GM21576 (cell line): ENCODE data around the gene EIF1AX.
A peak's percentile ranks its signal among the peaks of the same experiment; 100 is the strongest.

ENCODE experiments used
- ATAC-seq: cut with Tn5 transposase; IDR thresholded peaks from one replicate; pipeline ENCODE4 v1.9.1; 2021; ENCODE audit warnings: mild to moderate bottlenecking, moderate library complexity; ENCODE audit not compliant: unreplicated experiment

The EIF1AX gene

DNA sequence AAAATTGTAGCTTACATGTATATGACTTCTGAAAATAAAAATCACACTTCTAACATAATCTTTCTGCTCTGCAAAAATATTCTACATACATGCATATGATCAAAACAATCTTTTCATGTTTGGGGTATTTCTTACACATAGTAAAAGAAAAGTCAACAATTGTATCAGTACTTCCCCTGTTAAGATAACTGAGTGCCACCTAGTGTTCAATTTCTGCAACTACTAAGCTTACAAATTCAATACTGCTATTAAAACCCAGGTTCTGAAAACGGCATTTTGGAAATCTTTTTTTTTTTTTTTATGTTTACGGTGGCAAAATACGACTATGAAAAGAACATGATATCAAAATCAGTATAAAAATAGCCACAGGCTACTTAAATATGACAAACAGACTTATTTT lies 14.2 kb downstream of the EIF1AX start:
- peak; percentile 69 for ATAC-seq

DNA sequence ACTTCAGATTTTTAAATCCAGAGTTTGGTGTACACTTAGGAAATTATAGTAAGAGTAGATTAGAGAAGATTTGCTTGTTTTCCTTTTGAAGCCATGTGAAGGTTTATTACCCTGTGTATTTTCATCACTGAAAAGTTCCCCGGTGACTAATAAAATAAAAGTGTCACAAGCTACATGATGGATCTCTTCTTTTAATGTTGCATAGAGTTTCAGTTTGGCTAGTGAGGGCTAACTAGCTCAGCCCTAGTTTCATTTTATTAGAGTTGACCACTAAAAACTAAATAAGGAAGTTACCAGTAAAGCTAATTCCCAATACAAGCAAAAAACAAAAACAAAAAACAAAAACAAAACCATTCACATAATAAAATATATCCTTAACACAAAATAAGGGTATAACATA lies 14.8 kb downstream of the EIF1AX start:
- peak; percentile 62 for ATAC-seq

DNA sequence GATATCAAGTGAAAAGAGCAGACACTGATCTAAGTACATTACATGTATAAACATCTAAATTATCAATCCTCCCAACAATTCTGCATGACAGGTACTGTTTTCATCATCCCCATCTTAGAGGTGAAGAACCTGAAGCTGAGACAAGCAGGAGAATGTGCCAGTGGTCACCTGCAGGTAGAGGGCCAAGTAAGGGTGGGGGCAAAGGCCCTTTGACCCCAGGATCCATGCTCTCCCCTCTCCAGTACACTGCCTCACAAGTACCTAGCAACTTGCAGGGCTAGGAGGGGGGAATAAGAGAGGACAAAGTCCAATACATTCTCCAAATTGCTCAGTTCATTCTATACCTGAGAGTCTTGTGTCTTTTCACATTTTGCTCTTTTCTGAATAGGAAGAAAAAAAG lies 16.7 kb downstream of the EIF1AX start:
- ATAC-seq = no peak

DNA sequence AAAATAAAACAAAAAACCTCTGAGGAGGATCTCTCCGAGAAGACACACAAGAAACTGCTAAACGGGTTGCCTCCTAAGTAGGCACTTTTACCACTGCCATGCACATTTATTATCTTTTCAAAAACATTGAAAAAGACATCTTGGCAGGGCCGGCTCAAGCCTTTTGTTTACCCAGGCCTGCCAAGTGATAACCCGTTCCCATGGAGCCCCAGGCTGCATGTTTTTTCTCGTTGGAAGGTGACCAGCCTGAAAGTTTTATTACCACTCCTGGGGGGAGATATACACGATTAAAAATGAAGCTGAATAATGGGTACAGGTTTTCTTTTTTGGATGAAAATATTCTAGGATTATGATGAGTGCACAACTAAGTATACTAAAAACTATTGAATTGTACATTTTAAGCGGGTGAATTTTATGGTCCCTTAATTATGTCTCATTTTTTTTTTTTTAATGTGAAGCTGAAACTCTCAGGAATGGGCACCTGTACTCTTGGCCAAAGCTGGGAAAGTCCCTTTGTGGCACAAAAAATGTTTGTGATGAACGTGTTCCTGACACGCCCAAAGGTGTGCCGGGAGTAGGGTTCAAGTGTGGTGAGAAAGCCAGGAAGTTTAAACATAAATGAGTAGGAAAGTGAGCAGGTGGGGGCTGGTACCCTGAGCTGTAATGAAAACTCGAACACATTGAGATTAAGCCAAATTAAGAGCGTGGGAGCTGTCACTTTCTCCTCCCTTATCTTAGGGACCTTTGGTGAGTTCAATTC lies 23.4 kb downstream of the EIF1AX start:
- no peak for ATAC-seq

DNA sequence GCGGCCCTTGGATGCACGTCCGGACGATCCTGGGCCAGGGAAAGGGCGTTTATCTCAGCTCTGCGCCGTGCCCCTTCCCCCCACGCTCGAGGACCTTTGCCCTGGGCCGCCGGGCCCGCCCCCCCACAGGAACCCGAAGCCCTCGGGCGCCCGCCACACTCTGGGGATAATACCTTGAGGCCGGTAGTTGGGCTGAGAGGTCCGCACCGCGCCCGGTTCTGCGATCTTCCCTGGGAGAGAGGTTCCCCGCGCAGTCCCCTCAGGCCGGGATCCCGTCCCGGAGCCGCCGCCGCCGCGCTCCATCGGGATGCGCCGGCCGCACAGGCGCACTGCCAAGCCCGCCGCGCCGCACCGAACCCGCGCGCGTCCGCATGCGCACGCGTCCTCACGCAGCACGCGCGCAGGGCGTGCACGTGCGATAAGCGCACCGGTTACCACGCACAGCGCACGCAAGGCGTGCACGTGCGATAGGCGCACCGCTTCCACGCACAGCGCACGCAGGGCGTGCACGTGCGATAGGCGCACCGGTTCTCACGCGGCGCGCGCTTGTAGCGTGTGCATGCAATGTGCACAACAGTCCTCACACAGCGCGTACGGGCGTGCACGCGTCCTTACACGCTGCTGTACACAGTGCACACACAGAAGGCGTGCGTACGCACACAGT lies 24.9 kb downstream of the EIF1AX start, which contains the start of gene MAP7D2:
TSS of gene MAP7D2 (minus strand) at position 331 of the 664 bp plus-strand sequence. CDS start at position 303, 28 bp downstream.
- ATAC-seq = no peak

DNA sequence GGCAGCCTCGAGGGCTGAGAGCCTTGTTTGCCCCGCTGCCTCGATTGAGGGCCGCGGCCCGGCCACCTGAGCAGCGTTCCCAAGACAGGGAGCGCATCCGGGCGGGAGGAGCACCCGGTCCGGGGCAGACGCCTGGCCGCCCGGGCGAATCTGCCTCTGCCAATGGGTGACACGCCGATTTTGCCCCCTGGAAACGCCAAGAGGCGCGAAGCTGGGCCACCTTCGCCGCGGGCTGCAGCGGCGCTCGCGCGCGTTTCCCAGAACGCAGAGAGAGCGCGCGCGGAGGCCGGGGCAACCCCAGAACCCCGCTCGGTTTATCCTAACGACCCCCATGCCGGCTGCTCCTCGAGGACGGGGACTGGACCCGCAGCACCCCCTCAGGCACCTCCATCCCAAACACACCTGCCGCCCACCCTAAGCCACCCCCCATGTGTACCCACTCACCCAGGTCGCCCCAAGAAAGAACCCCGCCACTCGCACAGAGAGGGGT lies 25.5 kb downstream of the EIF1AX start:
- no peak for ATAC-seq

DNA sequence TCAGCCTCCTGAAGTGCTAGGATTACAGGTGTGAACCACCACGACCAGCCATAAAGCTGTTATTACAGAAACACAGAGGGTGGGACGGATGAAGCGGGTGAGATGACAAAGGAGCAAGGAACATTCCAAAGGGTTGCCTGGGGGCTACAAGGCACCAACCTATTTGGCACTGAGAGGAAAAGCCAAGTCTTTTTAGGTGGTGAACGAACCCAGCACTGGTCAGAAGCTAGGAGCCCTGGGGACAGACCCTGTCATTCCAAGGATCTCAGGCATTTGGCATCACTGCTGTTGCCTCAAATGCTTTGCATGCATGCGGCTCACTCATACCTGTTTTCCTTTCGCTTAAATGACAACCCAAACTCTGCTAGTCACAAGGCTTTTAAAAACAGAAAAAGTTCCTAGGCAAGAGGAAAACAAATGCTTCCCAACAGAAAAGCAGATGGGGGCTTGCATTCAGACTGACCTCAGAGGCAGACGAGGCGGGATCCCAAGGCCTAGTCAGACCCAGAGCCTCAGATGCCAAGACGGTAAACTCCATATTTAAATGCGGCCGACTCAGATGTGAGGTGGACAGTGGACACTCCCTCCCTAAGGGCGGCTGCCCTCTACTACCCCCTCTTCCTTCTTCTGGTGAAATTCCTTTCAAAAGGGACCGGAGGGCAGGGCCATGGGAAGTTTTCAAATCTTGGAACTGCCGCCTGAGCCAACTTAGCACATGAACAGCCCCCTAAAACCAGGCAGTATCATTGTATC lies 29.4 kb downstream of the EIF1AX start:
- ATAC-seq = no peak

DNA sequence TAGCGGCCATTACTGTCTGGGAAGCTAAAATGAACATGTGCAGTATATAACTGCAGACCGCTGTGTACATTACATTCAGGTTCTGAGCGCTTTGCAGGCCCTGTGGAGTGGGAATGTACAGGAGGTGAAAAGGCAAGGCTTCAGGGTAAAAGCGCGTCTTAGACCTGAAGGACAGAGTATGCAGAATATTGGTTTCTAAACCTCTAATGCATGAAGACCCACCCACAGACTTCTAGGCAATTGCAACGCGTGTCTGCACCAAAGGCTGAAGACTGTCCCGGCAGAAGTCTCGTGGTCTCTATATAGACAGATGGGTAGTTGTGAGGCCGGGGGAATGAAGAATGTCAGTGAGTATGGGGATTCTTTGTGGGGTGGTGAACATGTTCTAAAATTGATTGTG lies 30.4 kb downstream of the EIF1AX start:
- ATAC-seq = no peak

DNA sequence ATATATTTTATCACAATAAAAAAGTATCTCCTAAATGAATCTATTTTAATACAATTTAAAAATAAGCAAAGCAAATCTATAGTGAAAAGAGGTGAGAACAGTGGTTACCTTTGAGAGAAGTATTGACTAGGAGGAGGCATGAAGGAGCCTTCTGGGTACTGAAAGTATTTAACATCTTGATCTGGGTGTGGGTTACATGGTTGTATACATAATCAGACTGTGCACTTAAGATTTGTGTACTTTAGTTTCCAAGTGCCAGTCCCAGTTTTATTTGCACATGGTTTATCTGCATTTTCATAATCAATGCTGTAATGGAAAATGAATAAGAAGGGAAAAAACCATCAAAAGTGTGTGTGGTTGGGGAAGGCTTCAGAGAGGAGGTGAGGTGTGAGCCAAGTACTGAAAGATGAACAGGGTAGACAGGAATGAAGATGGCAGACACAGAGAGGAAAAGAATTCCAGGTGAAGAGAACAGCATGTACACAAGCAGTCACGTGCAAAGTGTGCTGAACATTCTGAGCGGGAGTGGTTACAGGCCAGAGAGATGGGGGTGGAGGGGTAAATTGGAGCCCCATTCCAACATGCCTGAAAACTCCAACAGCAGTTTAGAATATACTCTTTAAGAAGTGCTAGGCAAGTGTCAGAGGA lies 39.6 kb downstream of the EIF1AX start:
- ATAC-seq = no peak

DNA sequence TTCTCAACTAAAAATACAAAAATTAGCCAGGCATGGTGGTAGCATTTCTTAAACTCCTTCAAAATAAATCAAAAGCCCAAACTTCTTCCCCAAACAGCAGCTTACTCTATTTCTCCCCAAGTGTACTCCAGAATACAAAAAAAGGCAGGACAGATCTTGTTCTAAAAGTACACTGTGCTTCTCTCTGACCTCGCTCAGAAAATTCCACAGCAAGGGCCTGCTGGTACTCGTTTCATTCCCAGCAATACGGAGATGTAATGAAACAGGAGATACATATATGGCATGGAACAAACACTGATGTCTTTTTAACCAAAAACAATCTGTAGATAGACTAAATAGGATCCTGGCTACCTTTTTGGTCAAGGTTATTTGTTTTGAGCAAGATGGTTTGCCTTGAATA lies 50.1 kb downstream of the EIF1AX start:
- no peak for ATAC-seq

DNA sequence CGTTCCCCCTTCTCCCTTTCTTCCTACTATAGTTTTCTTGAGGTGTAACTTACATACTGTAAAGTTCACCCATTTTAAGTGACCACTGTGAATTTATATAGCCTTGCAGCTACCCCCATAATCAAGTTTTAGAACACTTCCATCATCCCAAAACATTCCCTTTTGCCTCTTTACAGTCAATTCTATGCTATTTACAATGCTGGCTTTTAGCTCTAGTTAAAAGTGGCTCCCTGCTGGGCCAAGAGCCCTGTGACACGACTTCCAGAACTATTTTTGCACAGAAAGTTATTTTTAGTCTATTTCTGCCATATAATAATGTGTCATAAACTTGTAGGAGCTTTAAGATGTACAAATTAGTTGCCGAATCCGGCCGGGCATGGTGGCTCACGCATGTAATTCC lies 51.8 kb downstream of the EIF1AX start:
- ATAC-seq = no peak

DNA sequence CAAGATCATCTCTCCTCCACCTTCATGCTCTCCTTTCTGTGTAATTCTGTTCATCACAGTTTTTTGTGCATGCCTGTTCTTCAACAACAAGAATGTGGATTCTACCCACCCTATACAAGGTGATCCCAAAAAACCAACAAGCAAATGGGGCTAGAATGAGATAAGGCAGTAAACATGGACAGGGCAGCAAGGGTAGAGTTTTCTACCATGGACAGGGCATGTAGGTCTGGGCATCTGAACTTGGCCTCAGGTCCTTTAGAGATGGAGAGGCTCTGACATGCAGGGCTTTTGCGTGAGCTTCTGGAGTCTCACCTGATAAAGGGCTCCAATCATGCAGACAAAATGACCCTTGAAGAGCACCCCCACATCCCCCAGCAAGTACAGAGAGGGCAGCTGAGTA lies 61.4 kb downstream of the EIF1AX start:
- no peak for ATAC-seq
